ENCODE measurements around the gene HOXB5. TPM values are rescaled to one million over a fixed set of nuclear protein-coding genes. Genes with fewer than 3 reads are reported as not detected.

Gene HOXB5
- total and polyA plus RNA-seq, 12 donors, result 0.12 to 10.5 (median 3.6) TPM

GRCh38 chr17:48583708-48584222, 9.8 kb downstream of the HOXB5 start:
- intact Hi-C loops (cut with DNase I), result no loop called here
- Histone ChIP-seq H3K27ac (peak overlapping the region in 2 of 5 donors; percentile 26 to 86), H3K9me3 (replicated peaks in 1 of 3) (no peaks in the 10 kb centered on the region), H3K4me1 (replicated peaks in 1 of 2) (peaks cover 0 to 41% of the 10 kb centered on the region in 2 donors), H3K36me3 (replicated peaks in 1 of 2) (no peaks in the 10 kb centered on the region), H3K4me3 (no peak overlapping the region), H3K27me3 (no peaks in the 10 kb centered on the region)
- TF ChIP-seq, protein P1, sequence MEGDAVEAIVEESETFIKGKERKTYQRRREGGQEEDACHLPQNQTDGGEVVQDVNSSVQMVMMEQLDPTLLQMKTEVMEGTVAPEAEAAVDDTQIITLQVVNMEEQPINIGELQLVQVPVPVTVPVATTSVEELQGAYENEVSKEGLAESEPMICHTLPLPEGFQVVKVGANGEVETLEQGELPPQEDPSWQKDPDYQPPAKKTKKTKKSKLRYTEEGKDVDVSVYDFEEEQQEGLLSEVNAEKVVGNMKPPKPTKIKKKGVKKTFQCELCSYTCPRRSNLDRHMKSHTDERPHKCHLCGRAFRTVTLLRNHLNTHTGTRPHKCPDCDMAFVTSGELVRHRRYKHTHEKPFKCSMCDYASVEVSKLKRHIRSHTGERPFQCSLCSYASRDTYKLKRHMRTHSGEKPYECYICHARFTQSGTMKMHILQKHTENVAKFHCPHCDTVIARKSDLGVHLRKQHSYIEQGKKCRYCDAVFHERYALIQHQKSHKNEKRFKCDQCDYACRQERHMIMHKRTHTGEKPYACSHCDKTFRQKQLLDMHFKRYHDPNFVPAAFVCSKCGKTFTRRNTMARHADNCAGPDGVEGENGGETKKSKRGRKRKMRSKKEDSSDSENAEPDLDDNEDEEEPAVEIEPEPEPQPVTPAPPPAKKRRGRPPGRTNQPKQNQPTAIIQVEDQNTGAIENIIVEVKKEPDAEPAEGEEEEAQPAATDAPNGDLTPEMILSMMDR (IDR thresholded peaks at IDR 0.05), result no peak
- no peak for TF ChIP-seq POLR2A (IDR thresholded peaks at IDR 0.05)
- WGBS, 4 donors, result 82 to 87% (median 86%) methylated on average over 3 of the region's 3 CpGs
- no peak for DNase-seq

DNA sequence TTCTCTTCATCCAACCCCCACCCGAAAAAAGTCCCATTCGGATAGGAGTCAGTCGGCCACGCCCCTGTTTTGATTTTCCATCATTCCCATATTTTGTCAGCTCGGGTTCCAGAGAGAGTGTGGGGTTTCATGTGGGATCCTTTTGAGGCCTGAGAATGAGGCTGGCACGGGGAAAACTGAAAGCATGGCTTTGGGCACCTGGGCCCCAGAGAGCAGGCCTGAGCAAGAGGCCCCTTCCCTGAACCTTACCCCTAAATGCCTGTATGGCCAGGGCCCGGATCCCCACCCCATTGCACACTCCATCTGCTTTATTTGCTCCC, 10.9 kb downstream of the HOXB5 start:
- Histone ChIP-seq H3K9me3 (replicated peaks in 1 of 3) (no peaks in the 10 kb centered on the region), H3K27ac (peak overlapping the region in 3 of 5 donors; percentile 76 to 86 (median 84)), H3K4me3 (peak overlapping the region in 1 of 4 donors; percentile 62), H3K27me3 (no peaks in the 10 kb centered on the region), H3K36me3 (replicated peaks in 1 of 2) (no peaks in the 10 kb centered on the region), H3K4me1 (replicated peaks in 1 of 2) (peaks cover 0 to 38% of the 10 kb centered on the region in 2 donors)
- no peak for DNase-seq
- WGBS, 4 donors, result 41 to 65% (median 53%) methylated on average over 7 of the region's 7 CpGs
- intact Hi-C loops (cut with DNase I), result no loop called here
- no peak for TF ChIP-seq POLR2A (IDR thresholded peaks at IDR 0.05)
- TF ChIP-seq, protein P1 (IDR thresholded peaks at IDR 0.05), result no peak

DNA sequence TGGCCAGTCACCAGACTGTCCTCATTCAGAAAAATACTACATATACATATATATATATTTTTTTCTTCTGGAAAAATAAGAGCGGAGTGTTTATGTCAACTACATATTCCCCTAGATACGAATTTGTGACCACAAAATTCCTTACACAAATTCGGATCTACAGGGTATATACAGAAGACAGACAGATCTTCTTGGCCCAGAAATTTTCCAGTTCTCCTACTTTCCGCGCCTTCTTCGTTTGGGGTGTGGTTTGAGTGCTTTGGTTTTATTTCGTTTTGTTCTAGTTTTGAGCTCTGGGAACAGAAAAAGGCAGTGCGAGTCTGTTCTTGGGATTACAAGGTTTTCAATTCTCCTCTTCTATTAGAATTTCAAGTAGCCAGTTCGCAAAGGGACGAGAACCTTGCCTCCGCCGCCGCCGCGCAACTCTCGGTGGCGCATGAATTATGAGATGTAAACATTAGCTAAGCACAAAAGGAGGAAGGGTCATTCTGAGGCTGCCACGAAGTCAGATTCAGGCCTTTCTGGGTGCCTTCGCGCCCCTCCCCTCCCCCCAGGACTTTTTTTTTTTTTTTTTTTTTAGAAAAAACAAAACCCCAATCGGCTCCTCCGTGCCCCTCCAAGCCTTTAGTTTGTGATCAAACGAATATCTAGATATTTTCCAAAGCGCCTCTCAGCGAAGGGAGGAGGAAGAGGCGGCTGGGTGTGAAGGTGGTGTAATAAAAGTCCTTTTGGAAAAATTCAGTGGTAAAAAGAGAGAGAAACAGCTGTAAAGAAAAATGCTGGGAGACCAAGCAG, 13.6 kb downstream of the HOXB5 start:
- Histone ChIP-seq H3K4me3 (no peak overlapping the region), H3K9me3 (replicated peaks in 1 of 3) (no peaks in the 10 kb centered on the region), H3K4me1 (replicated peaks in 1 of 2) (peaks cover 3 to 36% of the 10 kb centered on the region in 2 donors), H3K27ac (peak overlapping the region in 2 of 5 donors; percentile 84 to 86), H3K36me3 (replicated peaks in 1 of 2) (no peaks in the 10 kb centered on the region), H3K27me3 (no peaks in the 10 kb centered on the region)
- intact Hi-C loops (cut with DNase I), result loop anchor here (5.0 kb wide), 1 partner anchor 38 kb away; no protein-coding TSS in a partner anchor
- 58 to 71% (median 61%) methylated on average over 26 of the region's 26 CpGs for WGBS, 4 donors
- TF ChIP-seq, protein P1 (IDR thresholded peaks at IDR 0.05), result no peak
- TF ChIP-seq POLR2A (IDR thresholded peaks at IDR 0.05), result no peak
- DNase-seq, result no peak

- peaks cover 3 to 36% of the 10 kb centered on the region in 2 donors for H3K4me1 ChIP-seq (replicated peaks in 1 of 2)
- no peaks in the 10 kb centered on the region for H3K36me3 ChIP-seq (replicated peaks in 1 of 2)
- peak overlapping the region in 1 of 4 donors; percentile 85 for H3K4me3 ChIP-seq
- H3K9me3 ChIP-seq (replicated peaks in 1 of 3), result no peaks in the 10 kb centered on the region
- intact Hi-C loops (cut with DNase I), result loop anchor here (5.0 kb wide), 1 partner anchor 37 kb away; no protein-coding TSS in a partner anchor
- no peaks in the 10 kb centered on the region for H3K27me3 ChIP-seq
- TF ChIP-seq, protein P1 (IDR thresholded peaks at IDR 0.05), result no peak
- no peak for TF ChIP-seq POLR2A (IDR thresholded peaks at IDR 0.05)
- H3K27ac ChIP-seq, result peak overlapping the region in 2 of 5 donors; percentile 84 to 87
- no peak for DNase-seq
- WGBS, 4 donors, result 52 to 65% (median 58%) methylated on average over 7 of the region's 7 CpGs
These were observed 14.2 kb downstream of the HOXB5 start for GRCh38 chr17:48579471-48579759.
